HG02759 (cell line): ENCODE data around the gene SRP68.

Experiments
- ATAC-seq: cut with Tn5 transposase; IDR thresholded peaks from one replicate; pipeline ENCODE4 v1.9.1; 2021; ENCODE audit warnings: mild to moderate bottlenecking, moderate library complexity; ENCODE audit not compliant: unreplicated experiment

The SRP68 gene

GRCh38 chr17:76072148-76072858 lies at the start of gene SRP68:
Gene SRP68, minus strand, starts transcription at chr17:76072517. Its CDS starts 26 bp downstream, at chr17:76072491.
- peak; percentile 93 for ATAC-seq

GRCh38 chr17:76121932-76122430 lies 49.7 kb upstream of the SRP68 start:
- no peak for ATAC-seq

- no peak for ATAC-seq
Measured at GRCh38 chr17:76120658-76121008, 48.3 kb upstream of the SRP68 start.

GRCh38 chr17:76119409-76120371 lies 47.4 kb upstream of the SRP68 start:
- ATAC-seq = no peak

GRCh38 chr17:76115138-76115754 lies 42.9 kb upstream of the SRP68 start:
- ATAC-seq = no peak

GRCh38 chr17:76111956-76112355 lies 39.6 kb upstream of the SRP68 start:
- ATAC-seq = no peak

- ATAC-seq = no peak
Measured at GRCh38 chr17:76107509-76107908, 35.2 kb upstream of the SRP68 start.

- ATAC-seq = no peak
Measured at GRCh38 chr17:76106703-76107102, 34.4 kb upstream of the SRP68 start.

GRCh38 chr17:76104896-76105231 lies 32.5 kb upstream of the SRP68 start:
- ATAC-seq = no peak

GRCh38 chr17:76104140-76104895 lies 32.0 kb upstream of the SRP68 start:
- no peak for ATAC-seq

- ATAC-seq = peak; percentile 90
Measured at GRCh38 chr17:76103274-76104139, 31.2 kb upstream of the SRP68 start, which contains the start of gene EXOC7. Gene EXOC7, minus strand, starts transcription at chr17:76103787. Its CDS starts 95 bp downstream, at chr17:76103692.

GRCh38 chr17:76102944-76103273 lies 30.6 kb upstream of the SRP68 start:
- no peak for ATAC-seq

- ATAC-seq = no peak
Measured at GRCh38 chr17:76097716-76098295, 25.5 kb upstream of the SRP68 start.

- ATAC-seq = no peak
Measured at GRCh38 chr17:76095943-76096342, 23.6 kb upstream of the SRP68 start.

GRCh38 chr17:76094046-76094445 lies 21.7 kb upstream of the SRP68 start:
- ATAC-seq = no peak

GRCh38 chr17:76092526-76093413 lies 20.5 kb upstream of the SRP68 start:
- ATAC-seq = no peak

- no peak for ATAC-seq
Measured at GRCh38 chr17:76091526-76092286, 19.4 kb upstream of the SRP68 start.
